Sciatic nerve (tissue), 2 donors: ENCODE measurements around the gene DCP2. TPM values are rescaled to one million over a fixed set of nuclear protein-coding genes. Genes with fewer than 3 reads are reported as not detected.
"Not testable (repeated sequence)": the region's sequence is repeated elsewhere in the genome, so short reads cannot be mapped to it uniquely, and the experiment has no call there.

Experiments
- ATAC-seq: fragments of 200-7000 bp; cut with Tn5 transposase; one replicate; pipeline ENCODE4 v1.9.1; 2020; ENCODE audit warnings: mild to moderate bottlenecking, moderate library complexity
- DNase-seq: peaks from one replicate; pipeline ENCODE4 v3.0.0-alpha.2; 2020; ENCODE audit warnings: low spot score
- intact Hi-C: fragments of 100-400 bp; cut with DNase I; formaldehyde crosslinking; loops from one replicate; pipeline ENCODE4 v1.14.2; 2022
- total RNA-seq: library from RNA; stranded (reverse); fragmentation: NEBNext Ultra II Directional; extraction: Animal tissue kit (Norgen Biotek cat#: 25700); gene quantifications from one replicate; pipeline ENCODE4 v1.2.1, GENCODE V29; 2021
- donor health status: DM: no; HTN: no; CAD: no.
- donor health status: DM: no; HTN: no; CAD: no.

The DCP2 gene
- total RNA-seq, 1 donor from 2014 or later: 57.4 TPM

GRCh38 chr5:112963374-112963733, 13.2 kb upstream of the DCP2 start:
- intact Hi-C loops, ATAC-seq, DNase-seq: not testable (repeated sequence)

GRCh38 chr5:112965733-112966306, 10.8 kb upstream of the DCP2 start:
- no peak for DNase-seq
- intact Hi-C loops: no loop called here
- no peak for ATAC-seq

- no peak for DNase-seq
- intact Hi-C loops: no loop called here
- ATAC-seq: no peak
Measured at GRCh38 chr5:112967520-112968083, 9.0 kb upstream of the DCP2 start.

- intact Hi-C loops: no loop called here
- ATAC-seq (no peak), DNase-seq (no peak)
Measured at GRCh38 chr5:112968411-112969106, 8.0 kb upstream of the DCP2 start.

- no peak for ATAC-seq
- intact Hi-C loops: no loop called here
- no peak for DNase-seq
Measured at GRCh38 chr5:112971276-112971675, 5.3 kb upstream of the DCP2 start.

- ATAC-seq (no peak), DNase-seq (no peak)
- intact Hi-C loops: no loop called here
Measured at GRCh38 chr5:112973036-112973435, 3.6 kb upstream of the DCP2 start.

GRCh38 chr5:112973904-112974303, 2.7 kb upstream of the DCP2 start:
- ATAC-seq: no peak
- intact Hi-C loops: no loop called here
- DNase-seq: no peak

- intact Hi-C loops: no loop called here
- no peak for DNase-seq
- ATAC-seq: no peak
Measured at GRCh38 chr5:112974901-112975300, 1.7 kb upstream of the DCP2 start.

GRCh38 chr5:112975721-112976431, 722 bp upstream of the DCP2 start:
- no peak for DNase-seq
- no peak for ATAC-seq
- intact Hi-C loops: no loop called here

GRCh38 chr5:112977440-112977861, 853 bp downstream of the DCP2 start:
- ATAC-seq (no peak), DNase-seq (no peak)
- intact Hi-C loops: no loop called here

GRCh38 chr5:112978836-112979235, 2.2 kb downstream of the DCP2 start:
- DNase-seq (no peak), ATAC-seq (no peak)
- intact Hi-C loops: no loop called here

- no peak for DNase-seq
- ATAC-seq: no peak
- intact Hi-C loops: no loop called here
Measured at GRCh38 chr5:112979723-112980122, 3.1 kb downstream of the DCP2 start.

- no peak for ATAC-seq
- intact Hi-C loops: no loop called here
Measured at GRCh38 chr5:112983363-112983762, 6.8 kb downstream of the DCP2 start.

GRCh38 chr5:112986224-112986623, 9.6 kb downstream of the DCP2 start:
- ATAC-seq: no peak
- intact Hi-C loops: no loop called here

More at GRCh38 chr5:112983363-112983762, 6.8 kb downstream of the DCP2 start:
- DNase-seq: no peak

GRCh38 chr5:112995764-112996618, 19.4 kb downstream of the DCP2 start:
- ATAC-seq (peak; percentile 90), DNase-seq (peak; percentile 88)
- intact Hi-C loops: no loop called here

More at GRCh38 chr5:112986224-112986623, 9.6 kb downstream of the DCP2 start:
- no peak for DNase-seq

- ATAC-seq (no peak), DNase-seq (no peak)
- intact Hi-C loops: no loop called here
Measured at GRCh38 chr5:112996830-112997374, 20.3 kb downstream of the DCP2 start.

- no peak for DNase-seq
- intact Hi-C loops: no loop called here
- ATAC-seq: no peak
Measured at GRCh38 chr5:112998296-112998695, 21.7 kb downstream of the DCP2 start.

GRCh38 chr5:113000466-113000865, 23.9 kb downstream of the DCP2 start:
- intact Hi-C loops: no loop called here
- DNase-seq: no peak

GRCh38 chr5:113002423-113002822, 25.8 kb downstream of the DCP2 start:
- no peak for ATAC-seq
- intact Hi-C loops: no loop called here
- DNase-seq: no peak

More at GRCh38 chr5:113000466-113000865, 23.9 kb downstream of the DCP2 start:
- ATAC-seq: no peak
